Activated CD4-positive, alpha-beta memory T cell treated with anti-CD3 and anti-CD28 coated beads, Interleukin-2, amount 10 ng/mL, durations not matched to agents 7 days and 5 days (primary cell): ENCODE measurements around the gene MGAT4A. TPM values are rescaled to one million over a fixed set of nuclear protein-coding genes. Genes with fewer than 3 reads are reported as not detected.

Experiments
- CTCF ChIA-PET: fragments of 350-600 bp; sonication (Branson Sonifier 250); formaldehyde crosslinking; loops from one replicate; lab custom pipeline; 2021; ENCODE audit warnings: antibody characterized with exemption, inconsistent platforms; lab: Charles Lee
- POLR2A ChIA-PET: fragments of 350-600 bp; sonication (Branson Sonifier 250); formaldehyde crosslinking; loops from one replicate; lab custom pipeline; 2021; ENCODE audit warnings: antibody characterized with exemption; lab: Charles Lee
- DNase-seq: peaks from one replicate; pipeline ENCODE4 v3.0.0-alpha.2; 2020
- H3K27ac Mint-ChIP-seq: one replicate; pipeline ENCODE4 v1.8.0; 2021; ENCODE audit warnings: mild to moderate bottlenecking, mixed read lengths
- H3K27me3 Mint-ChIP-seq: one replicate; pipeline ENCODE4 v1.8.0; 2021; ENCODE audit warnings: mixed read lengths
- H3K36me3 Mint-ChIP-seq: one replicate; pipeline ENCODE4 v1.8.0; 2021; ENCODE audit warnings: low read depth, mixed read lengths
- H3K4me1 Mint-ChIP-seq: one replicate; pipeline ENCODE4 v1.8.0; 2021; ENCODE audit warnings: mixed read lengths
- H3K4me3 Mint-ChIP-seq: one replicate; pipeline ENCODE4 v1.8.0; 2021; ENCODE audit warnings: mild to moderate bottlenecking, mixed read lengths
- H3K9me3 Mint-ChIP-seq: one replicate; pipeline ENCODE4 v1.8.0; 2021; ENCODE audit warnings: mixed read lengths
- total RNA-seq, 2 experiments: library from RNA; stranded (reverse); gene quantifications; one replicate each; pipeline ENCODE4 v1.2.3, GENCODE V29; 2021

MGAT4A gene
- total RNA-seq, 2 experiments from 2014 or later = 69.8 to 80.6 TPM

DNA sequence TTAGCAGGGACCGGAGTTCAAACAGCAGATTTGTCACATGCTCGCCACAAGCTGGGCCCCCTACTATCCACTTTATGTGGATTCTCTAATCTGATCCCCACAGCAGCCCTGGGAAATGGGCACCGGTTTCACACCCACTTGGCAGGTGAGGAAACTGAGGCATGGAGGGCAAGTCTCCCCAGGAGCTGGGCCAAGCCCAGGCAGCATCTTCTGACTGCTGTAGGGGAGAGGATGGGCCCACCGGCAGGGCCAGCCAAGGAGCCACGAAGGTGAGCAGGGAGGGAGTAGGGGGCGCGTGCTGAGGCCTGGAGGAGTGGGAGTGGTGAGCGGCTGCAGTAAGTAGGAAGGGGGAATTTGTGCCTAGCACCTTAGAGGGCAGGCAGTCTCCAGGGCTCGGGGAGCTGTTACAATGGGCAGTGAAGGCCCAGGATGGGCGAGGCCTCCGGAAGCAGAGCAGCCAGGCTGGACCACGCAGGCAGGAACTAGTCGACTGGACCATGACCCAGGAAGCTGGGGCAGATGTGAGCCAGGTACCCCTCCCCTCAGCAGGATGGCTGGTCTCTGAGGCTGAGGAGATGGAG is 159.7 kb downstream of the MGAT4A start:
- POLR2A ChIA-PET = interaction anchor here (1.6 kb wide), 1 partner anchor 11 kb away, joined by 5 read pairs; no protein-coding TSS in a partner anchor
- Mint-ChIP-seq H3K36me3 (peaks cover 64% of the 10 kb centered on the region), H3K27me3 (no peaks in the 10 kb centered on the region), H3K9me3 (no peaks in the 10 kb centered on the region), H3K4me1 (no peaks in the 10 kb centered on the region), H3K27ac (no peak overlapping the region), H3K4me3 (no peak overlapping the region)
- DNase-seq = no peak
- CTCF ChIA-PET = interaction anchor here (1.1 kb wide), 1 partner anchor 12 kb away, joined by 4 read pairs; no protein-coding TSS in a partner anchor

DNA sequence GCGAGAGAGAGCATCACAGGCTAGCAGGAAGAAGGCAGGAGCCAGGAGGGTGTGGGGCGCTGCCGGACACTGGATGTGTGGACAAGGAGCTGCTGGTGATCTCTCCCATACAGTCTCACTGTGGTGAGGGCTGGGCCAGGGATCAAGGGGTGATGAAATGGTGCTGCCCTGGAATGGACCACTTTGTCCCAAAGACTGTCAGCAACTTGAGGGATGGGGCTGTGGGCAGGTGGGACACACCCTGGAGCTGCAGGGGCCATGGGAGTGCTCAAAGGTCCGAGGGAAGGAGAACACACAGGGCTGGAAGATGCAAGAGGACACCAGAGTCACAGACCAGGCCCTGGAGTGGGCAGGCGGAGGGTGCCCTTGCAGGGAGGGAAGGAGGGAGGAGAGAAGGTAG is 160.6 kb downstream of the MGAT4A start:
- H3K27ac Mint-ChIP-seq = no peak overlapping the region
- peaks cover 64% of the 10 kb centered on the region for H3K36me3 Mint-ChIP-seq
- DNase-seq = no peak
- ChIA-PET CTCF (no interaction called here), POLR2A (interaction anchor here (1.6 kb wide), 1 partner anchor 10 kb away, joined by 5 read pairs; no protein-coding TSS in a partner anchor)
- H3K4me1 Mint-ChIP-seq = no peaks in the 10 kb centered on the region
- no peaks in the 10 kb centered on the region for H3K27me3 Mint-ChIP-seq
- no peaks in the 10 kb centered on the region for H3K9me3 Mint-ChIP-seq
- H3K4me3 Mint-ChIP-seq = no peak overlapping the region

GRCh38 chr2:98569915-98570314 is 161.0 kb downstream of the MGAT4A start:
- no peaks in the 10 kb centered on the region for H3K9me3 Mint-ChIP-seq
- CTCF ChIA-PET = no interaction called here
- DNase-seq = no peak

GRCh38 chr2:98569197-98569793 is 161.6 kb downstream of the MGAT4A start:
- POLR2A ChIA-PET = interaction anchor here (1.0 kb wide), 1 partner anchor 106 kb away, joined by 3 read pairs; no protein-coding TSS in a partner anchor
- H3K27ac Mint-ChIP-seq = no peak overlapping the region

More at GRCh38 chr2:98569915-98570314, 161.0 kb downstream of the MGAT4A start:
- Mint-ChIP-seq H3K27ac (peak overlapping the region; percentile 54), H3K27me3 (no peaks in the 10 kb centered on the region), H3K4me1 (no peaks in the 10 kb centered on the region), H3K36me3 (peaks cover 67% of the 10 kb centered on the region), H3K4me3 (no peak overlapping the region)
- POLR2A ChIA-PET = no interaction called here

More at GRCh38 chr2:98569197-98569793, 161.6 kb downstream of the MGAT4A start:
- H3K9me3 Mint-ChIP-seq = no peaks in the 10 kb centered on the region
- H3K27me3 Mint-ChIP-seq = no peaks in the 10 kb centered on the region
- H3K4me3 Mint-ChIP-seq = no peak overlapping the region
- H3K36me3 Mint-ChIP-seq = peaks cover 73% of the 10 kb centered on the region
- peak; percentile 66 for DNase-seq
- CTCF ChIA-PET = interaction anchor here (0.8 to 1.6 kb wide), 13 partner anchors 9 to 268 kb away, joined by 3 to 12 read pairs (median 4); no protein-coding TSS in a partner anchor
- no peaks in the 10 kb centered on the region for H3K4me1 Mint-ChIP-seq

Other genes starting within 250 kb of the MGAT4A start
- 10 to 100 TPM; 26.3 TPM for gene COA5, start 122.6 kb downstream of the MGAT4A start, total RNA-seq
- gene UNC50, start 122.5 kb downstream of the MGAT4A start, total RNA-seq = 10 to 100 TPM; 32.7 to 32.8 TPM
- gene CRACDL, start 205.1 kb upstream of the MGAT4A start, total RNA-seq = under 1 TPM; 0.18 to 0.20 TPM